ENCODE results near the gene CBLL2.

The CBLL2 gene

DNA sequence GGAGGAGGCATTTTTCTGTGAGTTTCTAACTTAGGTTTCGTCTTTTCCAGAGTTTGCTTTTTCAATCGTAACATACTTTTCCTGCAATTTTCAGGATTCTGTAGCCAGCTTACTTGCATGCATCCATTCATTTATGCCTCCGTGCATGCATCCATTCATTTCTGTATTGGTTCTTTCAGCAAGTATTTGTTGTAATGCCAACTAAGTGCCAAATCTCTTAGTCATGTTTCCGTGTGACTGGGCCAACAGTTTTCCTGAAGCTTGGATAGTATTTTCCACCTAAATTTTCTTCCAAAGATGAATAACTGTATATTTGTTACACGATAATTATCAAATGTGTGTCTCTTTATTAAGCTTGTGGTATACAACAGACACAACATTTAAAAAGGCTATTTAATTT lies 41.5 kb downstream of the CBLL2 start:
- no peak overlapping the region for H3K4me3 Mint-ChIP-seq
- no peak overlapping the region for H3K27ac Mint-ChIP-seq
- no peaks in the 10 kb centered on the region for H3K27me3 Mint-ChIP-seq
- no peaks in the 10 kb centered on the region for H3K36me3 Mint-ChIP-seq (ENCODE audit: low read depth)
- H3K9me3 Mint-ChIP-seq: no peaks in the 10 kb centered on the region
- H3K4me1 Mint-ChIP-seq (ENCODE audit: low read depth): no peaks in the 10 kb centered on the region

DNA sequence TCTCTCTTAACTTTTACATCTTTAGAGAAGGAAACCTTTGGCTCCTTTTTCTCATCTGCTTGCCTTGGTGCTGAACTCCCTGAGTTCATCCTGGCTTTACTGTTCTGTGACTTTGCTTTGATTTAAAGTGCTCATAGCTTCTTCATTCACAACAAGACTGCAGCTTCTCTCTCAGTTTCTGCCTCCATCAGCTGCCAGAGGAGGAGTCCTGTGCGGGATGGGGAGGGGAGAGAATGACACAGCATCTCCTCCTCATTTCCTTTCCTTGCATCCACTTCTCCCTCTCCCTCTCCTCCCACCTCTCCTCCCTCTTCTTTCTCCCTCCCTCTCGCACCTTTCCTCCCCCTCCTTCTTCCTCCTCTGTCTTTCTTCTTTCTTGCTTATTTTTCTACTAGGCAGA lies 42.0 kb downstream of the CBLL2 start:
- no peaks in the 10 kb centered on the region for H3K27me3 Mint-ChIP-seq
- no peaks in the 10 kb centered on the region for H3K9me3 Mint-ChIP-seq
- no peak overlapping the region for H3K27ac Mint-ChIP-seq
- H3K36me3 Mint-ChIP-seq (ENCODE audit: low read depth): no peaks in the 10 kb centered on the region
- no peaks in the 10 kb centered on the region for H3K4me1 Mint-ChIP-seq (ENCODE audit: low read depth)
- H3K4me3 Mint-ChIP-seq: no peak overlapping the region

DNA sequence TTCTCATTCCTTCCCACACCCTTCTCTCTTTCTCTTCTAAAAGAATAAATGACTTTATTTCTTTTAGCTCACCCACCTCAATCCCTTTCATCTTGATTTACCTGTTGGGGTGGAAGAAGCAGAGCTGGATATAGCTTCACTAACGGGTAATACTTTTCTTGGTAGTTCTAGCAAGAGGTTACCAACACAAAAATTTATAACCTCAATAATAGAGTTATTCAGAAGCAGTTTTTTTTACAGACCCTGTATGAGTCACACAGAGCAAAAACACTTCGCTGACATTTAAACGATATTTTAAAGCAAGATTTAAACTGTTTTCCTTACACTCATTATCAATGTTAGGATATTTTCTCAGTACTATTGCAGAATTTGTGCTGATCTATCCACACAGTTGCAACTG lies 42.4 kb downstream of the CBLL2 start:
- Mint-ChIP-seq H3K36me3 (ENCODE audit: low read depth) (no peaks in the 10 kb centered on the region), H3K4me3 (no peak overlapping the region), H3K9me3 (no peaks in the 10 kb centered on the region), H3K27me3 (no peaks in the 10 kb centered on the region), H3K4me1 (ENCODE audit: low read depth) (no peaks in the 10 kb centered on the region), H3K27ac (no peak overlapping the region)

DNA sequence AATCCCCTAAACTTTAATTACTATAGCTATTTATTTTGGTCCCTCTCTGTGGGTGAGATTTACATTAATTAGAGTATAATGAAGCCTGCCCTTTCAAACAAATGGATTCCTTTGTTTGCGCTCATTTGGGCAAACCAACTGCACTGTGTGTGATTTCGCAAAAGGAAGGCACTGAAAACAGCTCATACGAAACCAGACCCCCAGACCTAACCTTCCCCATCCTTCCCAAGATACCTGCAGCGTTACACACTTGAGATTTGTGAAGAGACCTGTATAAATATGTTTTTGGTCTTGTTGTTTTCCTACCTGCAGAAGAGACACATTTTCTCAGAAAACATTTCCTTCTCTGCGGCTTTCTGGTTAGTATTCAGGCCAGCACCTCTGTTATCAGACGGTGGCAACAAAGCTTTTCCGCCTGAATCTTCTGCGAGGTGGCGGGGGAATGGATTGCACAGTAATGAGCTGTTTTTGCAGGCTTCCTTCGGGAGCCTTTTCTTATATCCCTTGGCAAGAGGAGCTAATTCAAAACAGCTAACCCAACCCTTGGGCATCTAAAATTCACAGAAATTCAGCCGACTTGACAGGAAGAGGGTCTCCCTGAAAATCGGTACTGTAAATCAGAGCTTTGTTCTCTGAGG lies 47.6 kb downstream of the CBLL2 start:
- Mint-ChIP-seq H3K27me3 (peaks cover 4% of the 10 kb centered on the region), H3K4me1 (ENCODE audit: low read depth) (no peaks in the 10 kb centered on the region), H3K36me3 (ENCODE audit: low read depth) (no peaks in the 10 kb centered on the region), H3K4me3 (no peak overlapping the region), H3K27ac (no peak overlapping the region), H3K9me3 (no peaks in the 10 kb centered on the region)

DNA sequence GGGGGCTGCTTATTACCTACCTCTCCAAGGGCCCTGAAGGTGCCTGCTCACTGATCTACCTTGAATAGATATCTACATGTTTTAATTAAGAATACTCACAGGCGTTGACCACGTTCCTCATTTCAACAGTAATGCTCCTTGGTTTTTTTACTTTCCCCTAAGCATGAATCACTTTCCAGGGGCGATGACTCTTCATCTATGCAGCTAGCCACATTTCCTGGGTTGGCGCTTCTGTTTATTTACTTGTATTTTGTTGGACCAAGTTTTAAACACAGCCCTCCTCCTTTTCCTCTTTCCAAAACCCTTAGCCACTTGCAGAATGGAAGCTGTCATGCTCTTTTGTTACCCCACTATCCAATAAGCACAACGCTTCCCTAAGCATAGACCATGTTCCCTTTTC lies 50.8 kb downstream of the CBLL2 start:
- Mint-ChIP-seq H3K27me3 (peaks cover 9% of the 10 kb centered on the region), H3K36me3 (ENCODE audit: low read depth) (no peaks in the 10 kb centered on the region), H3K9me3 (peaks cover 4% of the 10 kb centered on the region), H3K27ac (no peak overlapping the region), H3K4me1 (ENCODE audit: low read depth) (no peaks in the 10 kb centered on the region), H3K4me3 (no peak overlapping the region)

Measured in stimulated activated naive CD8-positive, alpha-beta T cell treated with anti-CD3 and anti-CD28 coated beads, Interleukin-15, Interleukin-2, amounts not matched to agents 100 ng/mL and 50 ng/mL, for 24 hours (primary cell).